BLaER1 treated with 17β-estradiol and CSF1 and Interleukin-3, amounts not matched to agents 10 nM and 100 nM (cell line): Measurements from ENCODE around the gene COL12A1.
"Not testable (repeated sequence)": the region's sequence is repeated elsewhere in the genome, so short reads cannot be mapped to it uniquely, and the experiment has no call there.

Source experiments
- H3K27ac ChIP-seq, 11 experiments: shearing (Covaris generic); formaldehyde crosslinking; 2 replicates each; pipeline ENCODE4 v1.8.1; 2022
- H3K27me3 ChIP-seq, 11 experiments: shearing (Covaris generic); formaldehyde crosslinking; 2 replicates each; pipeline ENCODE4 v1.8.1; 2022
- H3K36me3 ChIP-seq, 11 experiments: shearing (Covaris generic); formaldehyde crosslinking; 2 replicates each; pipeline ENCODE4 v1.8.1; 2022
- H3K4me1 ChIP-seq, 10 experiments: shearing (Covaris generic); formaldehyde crosslinking; 2 replicates each; pipeline ENCODE4 v1.8.1; 2022
- H3K4me2 ChIP-seq, 11 experiments: shearing (Covaris generic); formaldehyde crosslinking; 2 replicates each; pipeline ENCODE4 v1.8.1; 2022
- H3K4me3 ChIP-seq, 10 experiments: shearing (Covaris generic); formaldehyde crosslinking; 2 replicates each; pipeline ENCODE4 v1.8.1; 2022
- H3K9ac ChIP-seq, 11 experiments: shearing (Covaris generic); formaldehyde crosslinking; 2 replicates each; pipeline ENCODE4 v1.8.1; 2022
- H3K9me3 ChIP-seq, 11 experiments: shearing (Covaris generic); formaldehyde crosslinking; replicated peaks in 1 of 11; 2 replicates each; pipeline ENCODE4 v1.8.1; 2022
- H4K20me1 ChIP-seq, 11 experiments: shearing (Covaris generic); formaldehyde crosslinking; 2 replicates each; pipeline ENCODE4 v1.8.1; 2022
- Cebpa-rat ChIP-seq, 11 experiments: shearing (Covaris generic); IDR thresholded peaks; 2 replicates each; pipeline ENCODE4 v1.8.1; 2022

COL12A1 gene

GRCh38 chr6:75196081-75196687, 9.7 kb downstream of the COL12A1 start:
- no peaks in the 10 kb centered on the region for H3K9me3 ChIP-seq
- TF ChIP-seq Cebpa-rat (IDR thresholded peaks at IDR 0.05) = no peak
- H3K27me3 ChIP-seq = peaks cover 0 to under 1% (median 0%) of the 10 kb centered on the region in 11 experiments; a peak in 2 of 22 replicates
- no peak overlapping the region for H3K4me3 ChIP-seq
- H3K36me3 ChIP-seq = no peaks in the 10 kb centered on the region
- H3K4me2 ChIP-seq = no peak overlapping the region
- H4K20me1 ChIP-seq = no peaks in the 10 kb centered on the region
- H3K4me1 ChIP-seq = no peaks in the 10 kb centered on the region
- no peak overlapping the region for H3K27ac ChIP-seq
- H3K9ac ChIP-seq = no peak overlapping the region

- H3K4me3 ChIP-seq = no peak overlapping the region
- no peaks in the 10 kb centered on the region for H3K36me3 ChIP-seq
- no peaks in the 10 kb centered on the region for H3K4me1 ChIP-seq
- TF ChIP-seq Cebpa-rat (IDR thresholded peaks at IDR 0.05) = no peak
- H3K4me2 ChIP-seq = no peak overlapping the region
- no peak overlapping the region for H3K9ac ChIP-seq
- no peaks in the 10 kb centered on the region for H3K27me3 ChIP-seq
- H3K9me3 ChIP-seq = peaks cover 0 to 12% (median 4%) of the 10 kb centered on the region in 11 experiments; a peak in 4 of 22 replicates
- no peak overlapping the region for H3K27ac ChIP-seq
- no peaks in the 10 kb centered on the region for H4K20me1 ChIP-seq
Measured at GRCh38 chr6:75188221-75188925, 17.5 kb downstream of the COL12A1 start.

GRCh38 chr6:75186581-75186980, 19.3 kb downstream of the COL12A1 start:
- H3K36me3 ChIP-seq, H3K9ac ChIP-seq, H3K4me2 ChIP-seq, H3K27ac ChIP-seq, H3K4me1 ChIP-seq, H3K27me3 ChIP-seq, H4K20me1 ChIP-seq, H3K4me3 ChIP-seq: not testable (repeated sequence)
- peaks cover 0 to 12% (median 4%) of the 10 kb centered on the region in 11 experiments; a peak in 4 of 22 replicates for H3K9me3 ChIP-seq

- Histone ChIP-seq H3K27ac (no peak overlapping the region), H3K9me3 (peaks cover 0 to 12% (median 4%) of the 10 kb centered on the region in 11 experiments; a peak in 4 of 22 replicates), H3K27me3 (no peaks in the 10 kb centered on the region), H3K4me2 (no peak overlapping the region), H3K4me1 (0 out of 20 replicates have a peak, but pooled peaks cover 0 to 5% (median 0%) of the 10 kb centered on the region in 10 experiments), H3K36me3 (no peaks in the 10 kb centered on the region), H3K4me3 (no peak overlapping the region), H3K9ac (no peak overlapping the region), H4K20me1 (no peaks in the 10 kb centered on the region)
- TF ChIP-seq Cebpa-rat (IDR thresholded peaks at IDR 0.05) = no peak
Measured at GRCh38 chr6:75183099-75183541, 22.7 kb downstream of the COL12A1 start.

- H3K36me3 ChIP-seq = no peaks in the 10 kb centered on the region
- peaks cover 0 to 12% (median 0%) of the 10 kb centered on the region in 11 experiments; a peak in 1 of 22 replicates for H3K9me3 ChIP-seq
- H3K4me1 ChIP-seq = 0 out of 20 replicates have a peak, but pooled peaks cover 0 to 5% (median 0%) of the 10 kb centered on the region in 10 experiments
- no peak overlapping the region for H3K4me2 ChIP-seq
- no peaks in the 10 kb centered on the region for H4K20me1 ChIP-seq
- no peaks in the 10 kb centered on the region for H3K27me3 ChIP-seq
- H3K9ac ChIP-seq = no peak overlapping the region
- no peak overlapping the region for H3K4me3 ChIP-seq
- no peak overlapping the region for H3K27ac ChIP-seq
- TF ChIP-seq Cebpa-rat (IDR thresholded peaks at IDR 0.05) = no peak
Measured at GRCh38 chr6:75180864-75181263, 25.0 kb downstream of the COL12A1 start.

- no peak overlapping the region for H3K4me3 ChIP-seq
- no peaks in the 10 kb centered on the region for H3K9me3 ChIP-seq
- H3K9ac ChIP-seq = no peak overlapping the region
Measured at GRCh38 chr6:75178757-75179156, 27.1 kb downstream of the COL12A1 start.

GRCh38 chr6:75176076-75176582, 29.7 kb downstream of the COL12A1 start:
- no peak overlapping the region for H3K9ac ChIP-seq
- H3K9me3 ChIP-seq = no peaks in the 10 kb centered on the region
- H3K36me3 ChIP-seq = no peaks in the 10 kb centered on the region
- H3K4me2 ChIP-seq = no peak overlapping the region
- no peaks in the 10 kb centered on the region for H4K20me1 ChIP-seq
- no peak for TF ChIP-seq Cebpa-rat (IDR thresholded peaks at IDR 0.05)
- no peak overlapping the region for H3K4me3 ChIP-seq
- H3K27me3 ChIP-seq = no peaks in the 10 kb centered on the region
- H3K4me1 ChIP-seq = 0 out of 20 replicates have a peak, but pooled peaks cover 0 to 5% (median 0%) of the 10 kb centered on the region in 10 experiments
- H3K27ac ChIP-seq = no peak overlapping the region

More at GRCh38 chr6:75178757-75179156, 27.1 kb downstream of the COL12A1 start:
- TF ChIP-seq Cebpa-rat (IDR thresholded peaks at IDR 0.05) = no peak
- no peak overlapping the region for H3K4me2 ChIP-seq
- no peaks in the 10 kb centered on the region for H4K20me1 ChIP-seq
- no peak overlapping the region for H3K27ac ChIP-seq
- H3K4me1 ChIP-seq = 0 out of 20 replicates have a peak, but pooled peaks cover 0 to 5% (median 0%) of the 10 kb centered on the region in 10 experiments
- no peaks in the 10 kb centered on the region for H3K36me3 ChIP-seq
- H3K27me3 ChIP-seq = no peaks in the 10 kb centered on the region

GRCh38 chr6:75171986-75172385, 33.9 kb downstream of the COL12A1 start:
- Histone ChIP-seq H4K20me1 (no peaks in the 10 kb centered on the region), H3K27me3 (no peaks in the 10 kb centered on the region), H3K9me3 (no peaks in the 10 kb centered on the region), H3K36me3 (no peaks in the 10 kb centered on the region), H3K4me2 (no peak overlapping the region), H3K27ac (no peak overlapping the region), H3K4me1 (no peaks in the 10 kb centered on the region), H3K4me3 (no peak overlapping the region), H3K9ac (no peak overlapping the region)
- TF ChIP-seq Cebpa-rat (IDR thresholded peaks at IDR 0.05) = no peak

- H3K4me2 ChIP-seq = no peak overlapping the region
- H3K4me1 ChIP-seq = no peaks in the 10 kb centered on the region
- H4K20me1 ChIP-seq = no peaks in the 10 kb centered on the region
- H3K36me3 ChIP-seq = no peaks in the 10 kb centered on the region
- H3K27me3 ChIP-seq = no peaks in the 10 kb centered on the region
- H3K4me3 ChIP-seq = no peak overlapping the region
- H3K9ac ChIP-seq = no peak overlapping the region
- H3K27ac ChIP-seq = no peak overlapping the region
- no peaks in the 10 kb centered on the region for H3K9me3 ChIP-seq
- no peak for TF ChIP-seq Cebpa-rat (IDR thresholded peaks at IDR 0.05)
Measured at GRCh38 chr6:75171567-75171966, 34.3 kb downstream of the COL12A1 start.
